ENCODE data around the gene SNRNP70.
"Not testable (repeated sequence)": the region's sequence is repeated elsewhere in the genome, so short reads cannot be mapped to it uniquely, and the experiment has no call there.

Gene SNRNP70, protein sequence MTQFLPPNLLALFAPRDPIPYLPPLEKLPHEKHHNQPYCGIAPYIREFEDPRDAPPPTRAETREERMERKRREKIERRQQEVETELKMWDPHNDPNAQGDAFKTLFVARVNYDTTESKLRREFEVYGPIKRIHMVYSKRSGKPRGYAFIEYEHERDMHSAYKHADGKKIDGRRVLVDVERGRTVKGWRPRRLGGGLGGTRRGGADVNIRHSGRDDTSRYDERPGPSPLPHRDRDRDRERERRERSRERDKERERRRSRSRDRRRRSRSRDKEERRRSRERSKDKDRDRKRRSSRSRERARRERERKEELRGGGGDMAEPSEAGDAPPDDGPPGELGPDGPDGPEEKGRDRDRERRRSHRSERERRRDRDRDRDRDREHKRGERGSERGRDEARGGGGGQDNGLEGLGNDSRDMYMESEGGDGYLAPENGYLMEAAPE

DNA sequence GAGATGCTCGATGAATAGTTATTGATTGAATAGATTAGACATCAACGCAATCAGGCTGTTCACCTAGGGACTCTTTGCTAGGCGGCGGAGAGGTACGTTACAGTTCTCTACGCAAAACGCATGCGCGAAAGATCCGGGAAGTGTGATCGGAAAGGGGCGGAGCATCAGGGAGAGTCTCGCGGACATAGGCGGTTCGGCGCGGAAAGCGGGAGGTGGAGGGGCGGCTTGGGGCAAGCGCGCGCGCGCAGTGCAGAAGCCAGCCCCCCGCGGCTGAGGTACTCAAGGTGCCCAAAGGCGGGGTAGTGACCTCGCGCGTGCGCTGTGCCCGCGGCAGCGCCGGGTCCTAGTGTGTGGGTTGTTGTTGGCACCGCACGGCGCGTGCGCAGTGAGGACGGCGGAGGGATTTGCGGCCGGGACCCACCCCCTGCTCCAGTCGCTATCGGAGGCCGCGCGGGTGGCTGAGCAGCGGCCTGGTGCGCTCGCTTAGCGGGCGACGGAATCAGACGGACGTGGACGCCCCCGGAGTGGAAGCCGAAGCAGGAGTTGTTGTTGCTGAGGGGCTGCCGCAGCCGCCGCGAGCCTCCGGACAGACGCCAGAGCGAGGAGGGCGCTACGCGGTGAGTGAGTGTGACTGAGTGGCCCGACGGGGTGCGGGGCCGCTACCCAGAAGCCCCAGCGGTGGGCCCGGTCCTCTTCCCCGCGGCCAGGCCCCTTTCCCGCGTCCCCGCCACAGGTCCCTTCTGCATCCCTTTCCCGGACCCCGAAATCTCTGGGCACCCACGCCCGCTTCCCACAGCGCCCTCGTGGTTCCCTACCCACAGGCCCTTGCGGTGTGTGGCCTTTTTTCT is at the start of gene SNRNP70:
SNRNP70 (plus strand) TSS at position 432 of the 848 bp plus-strand sequence. CDS start 964 bp downstream, outside the sequence.
- DNase-seq (ENCODE audit: low read depth in 2 of 2): peak; percentile 98 to 99

DNA sequence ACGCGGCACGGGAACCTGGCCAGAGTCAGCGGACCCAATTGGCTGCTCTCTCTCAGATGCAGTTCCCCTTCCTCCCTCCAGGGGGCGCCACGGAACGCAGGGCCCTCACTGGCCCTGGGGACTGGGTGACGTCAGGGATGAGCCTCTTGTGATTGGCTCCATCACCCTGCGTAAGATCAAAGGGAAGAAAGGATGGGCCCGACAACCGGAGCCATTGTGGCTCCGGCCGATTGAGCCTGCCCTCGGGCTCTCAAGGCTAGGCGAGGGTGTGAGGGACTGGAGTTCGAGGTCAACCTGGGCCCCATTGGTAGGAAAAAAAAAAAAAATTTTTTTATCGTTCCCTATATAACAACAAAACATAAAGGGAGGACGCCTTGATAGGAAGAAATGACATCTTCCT is 48.4 kb upstream of the SNRNP70 start, which contains the start of gene CGB1:
CGB1 (minus strand) TSS at position 81 of the 400 bp plus-strand sequence. CDS start 184 bp downstream, outside the sequence.
- not testable (repeated sequence) for DNase-seq (ENCODE audit: low read depth in 2 of 2)

DNA sequence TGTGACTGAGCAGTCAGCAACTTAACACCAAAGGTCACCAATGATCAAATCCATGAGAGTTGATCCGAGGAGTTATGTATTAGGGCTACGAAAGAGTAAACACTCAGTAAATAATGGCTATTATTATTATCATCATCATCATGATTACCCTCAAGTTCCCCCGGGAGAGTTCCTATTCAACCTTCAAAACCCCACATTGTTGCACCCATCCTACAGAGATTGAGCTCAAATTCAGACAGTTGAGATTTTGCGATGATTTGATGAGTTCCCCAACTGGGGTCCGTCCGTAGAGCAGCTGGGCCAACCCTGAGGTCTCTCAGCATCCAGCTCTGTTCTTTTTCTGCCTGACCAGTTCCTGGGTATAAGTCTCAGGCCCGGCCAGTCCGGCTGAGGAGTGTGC is 47.1 kb upstream of the SNRNP70 start:
- DNase-seq (ENCODE audit: low read depth in 2 of 2): not testable (repeated sequence)

DNA sequence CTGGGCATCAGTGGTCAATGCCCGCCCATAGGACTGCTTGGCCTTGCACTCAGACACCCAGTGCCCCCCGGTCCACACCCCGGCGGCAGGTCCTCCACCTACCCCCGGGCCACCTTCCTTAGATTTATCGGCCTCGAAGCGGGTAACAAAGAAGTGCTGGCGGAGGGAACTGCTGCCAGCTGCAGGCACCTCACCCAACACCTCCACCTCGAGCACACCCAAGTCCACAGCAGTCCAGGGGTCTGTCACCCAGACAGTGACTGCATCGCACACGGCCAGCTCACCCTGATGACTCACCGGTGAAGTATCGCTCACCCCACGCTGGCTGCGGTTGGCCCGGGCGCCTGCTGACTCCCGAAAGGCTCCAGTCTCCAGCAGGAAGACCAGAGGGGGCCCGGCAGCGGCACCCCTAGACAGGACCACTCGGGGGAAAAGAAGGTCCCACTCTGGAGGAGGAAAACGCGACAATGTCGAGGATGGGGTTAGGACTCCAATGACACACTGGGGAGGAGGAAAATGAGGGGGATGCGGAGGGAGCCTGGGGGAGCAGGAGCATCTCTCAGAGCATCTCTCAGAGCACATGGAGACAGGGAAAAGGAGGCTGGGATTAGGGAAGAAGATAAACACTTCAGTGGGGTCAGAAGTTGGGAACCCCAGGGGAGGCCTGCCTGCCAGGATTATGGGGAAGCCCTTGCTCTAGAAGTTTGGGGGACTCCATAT is 46.5 kb upstream of the SNRNP70 start:
- not testable (repeated sequence) for DNase-seq (ENCODE audit: low read depth in 2 of 2)

DNA sequence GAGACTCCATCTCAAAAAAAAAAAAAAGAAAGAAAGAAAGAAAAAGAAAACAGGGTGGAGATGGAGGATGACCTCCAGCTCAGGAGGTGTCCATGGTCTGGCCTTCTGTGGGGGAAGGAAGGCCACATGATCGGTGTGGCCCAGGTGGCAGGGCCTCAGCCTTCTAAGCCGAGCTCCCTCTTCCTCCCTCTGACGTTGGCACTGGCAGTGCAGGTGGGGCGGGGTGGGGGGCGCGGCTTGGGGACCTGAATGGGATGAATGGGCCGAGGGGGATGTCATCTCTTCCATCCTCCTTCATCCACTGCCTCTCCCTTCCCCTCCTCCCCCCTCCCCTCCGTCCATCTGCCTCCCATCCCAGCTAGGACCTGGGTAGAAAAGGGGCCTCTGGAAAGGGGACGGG is 45.5 kb upstream of the SNRNP70 start:
- not testable (repeated sequence) for DNase-seq (ENCODE audit: low read depth in 2 of 2)

DNA sequence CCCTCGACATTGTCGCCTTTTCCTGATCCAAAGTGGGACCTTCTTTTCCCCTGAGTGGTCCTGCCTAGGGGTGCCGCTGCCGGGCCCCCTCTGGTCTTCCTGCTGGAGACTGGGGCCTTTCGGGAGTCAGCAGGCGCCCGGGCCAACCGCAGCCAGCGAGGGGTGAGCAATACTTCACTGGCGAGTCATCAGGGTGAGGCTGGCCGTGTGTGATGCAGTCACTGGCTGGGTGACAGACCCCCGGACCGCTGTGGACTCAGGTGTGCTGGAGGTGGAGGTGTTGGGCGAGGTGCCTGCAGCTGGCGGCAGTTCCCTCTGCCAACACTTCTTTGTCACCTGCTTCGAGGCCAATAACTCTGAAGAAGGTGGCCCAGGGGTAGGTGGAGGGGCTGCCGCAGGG is 43.1 kb upstream of the SNRNP70 start:
- no peak for DNase-seq (ENCODE audit: low read depth in 2 of 2)

DNA sequence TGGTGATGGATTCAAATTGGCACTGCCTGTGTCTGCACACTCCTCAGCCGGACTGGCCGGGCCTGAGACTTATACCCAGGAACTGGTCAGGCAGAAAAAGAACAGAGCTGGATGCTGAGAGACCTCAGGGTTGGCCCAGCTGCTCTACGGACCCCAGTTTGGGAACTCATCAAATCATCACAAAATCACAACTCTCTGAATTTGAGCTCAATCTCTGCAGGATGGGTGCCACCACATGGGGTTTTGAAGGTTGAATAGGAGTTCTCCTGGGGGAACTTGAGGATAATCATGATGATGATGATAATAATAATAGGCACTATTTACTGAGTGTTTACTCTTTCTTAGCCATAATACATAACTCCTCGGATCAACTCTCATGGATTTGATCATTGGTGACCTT is 42.6 kb upstream of the SNRNP70 start:
- DNase-seq (ENCODE audit: low read depth in 2 of 2): not testable (repeated sequence)

DNA sequence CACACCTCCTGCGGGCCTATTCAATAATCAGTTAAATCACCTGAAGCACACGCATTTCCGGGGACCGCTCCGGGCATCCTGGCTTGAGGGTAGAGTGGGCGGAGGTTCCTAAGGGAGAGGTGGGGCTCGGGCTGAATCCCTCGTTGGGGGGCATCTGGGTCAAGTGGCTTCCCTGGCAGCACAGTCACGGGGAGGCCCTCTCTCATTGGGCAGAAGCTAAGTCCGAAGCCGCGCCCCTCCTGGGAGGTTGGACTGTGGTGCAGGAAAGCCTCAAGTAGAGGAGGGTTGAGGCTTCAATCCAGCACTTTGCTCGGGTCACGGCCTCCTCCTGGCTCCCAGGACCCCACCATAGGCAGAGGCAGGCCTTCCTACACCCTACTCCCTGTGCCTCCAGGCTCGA is 41.7 kb upstream of the SNRNP70 start, which contains the start of gene CGB5:
CGB5 (plus strand) TSS at position 301 of the 400 bp plus-strand sequence. CDS start 362 bp downstream, outside the sequence.
- not testable (repeated sequence) for DNase-seq (ENCODE audit: low read depth in 2 of 2)

DNA sequence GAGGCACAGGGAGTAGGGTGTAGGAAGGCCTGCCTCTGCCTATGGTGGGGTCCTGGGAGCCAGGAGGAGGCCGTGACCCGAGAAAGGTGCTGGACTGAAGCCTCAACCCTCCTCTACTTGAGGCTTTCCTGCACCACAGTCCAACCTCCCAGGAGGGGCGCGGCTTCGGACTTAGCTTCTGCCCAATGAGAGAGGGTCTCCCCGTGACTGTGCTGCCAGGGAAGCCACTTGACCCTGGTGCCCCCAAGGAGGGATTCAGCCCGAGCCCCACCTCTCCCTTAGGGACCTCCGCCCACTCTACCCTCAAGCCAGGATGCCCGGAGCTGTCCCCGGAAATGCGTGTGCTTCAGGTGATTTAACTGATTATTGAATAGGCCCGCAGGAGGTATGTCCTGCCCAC is 36.2 kb upstream of the SNRNP70 start, which contains the start of gene CGB8:
CGB8 (minus strand) TSS at position 101 of the 400 bp plus-strand sequence. CDS start 372 bp downstream, outside the sequence.
- not testable (repeated sequence) for DNase-seq (ENCODE audit: low read depth in 2 of 2)

DNA sequence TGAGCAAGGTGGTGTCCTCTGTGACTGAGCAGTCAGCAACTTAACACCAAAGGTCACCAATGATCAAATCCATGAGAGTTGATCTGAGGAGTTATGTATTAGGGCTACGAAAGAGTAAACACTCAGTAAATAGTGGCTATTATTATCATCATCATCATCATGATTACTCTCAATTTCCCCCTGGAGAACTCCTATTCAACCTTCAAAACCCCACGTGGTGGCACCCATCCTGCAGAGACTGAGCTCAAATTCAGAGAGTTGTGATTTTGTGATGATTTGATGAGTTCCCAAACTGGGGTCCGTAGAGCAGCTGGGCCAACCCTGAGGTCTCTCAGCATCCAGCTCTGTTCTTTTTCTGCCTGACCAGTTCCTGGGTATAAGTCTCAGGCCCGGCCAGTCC is 35.4 kb upstream of the SNRNP70 start:
- DNase-seq (ENCODE audit: low read depth in 2 of 2): not testable (repeated sequence)

DNA sequence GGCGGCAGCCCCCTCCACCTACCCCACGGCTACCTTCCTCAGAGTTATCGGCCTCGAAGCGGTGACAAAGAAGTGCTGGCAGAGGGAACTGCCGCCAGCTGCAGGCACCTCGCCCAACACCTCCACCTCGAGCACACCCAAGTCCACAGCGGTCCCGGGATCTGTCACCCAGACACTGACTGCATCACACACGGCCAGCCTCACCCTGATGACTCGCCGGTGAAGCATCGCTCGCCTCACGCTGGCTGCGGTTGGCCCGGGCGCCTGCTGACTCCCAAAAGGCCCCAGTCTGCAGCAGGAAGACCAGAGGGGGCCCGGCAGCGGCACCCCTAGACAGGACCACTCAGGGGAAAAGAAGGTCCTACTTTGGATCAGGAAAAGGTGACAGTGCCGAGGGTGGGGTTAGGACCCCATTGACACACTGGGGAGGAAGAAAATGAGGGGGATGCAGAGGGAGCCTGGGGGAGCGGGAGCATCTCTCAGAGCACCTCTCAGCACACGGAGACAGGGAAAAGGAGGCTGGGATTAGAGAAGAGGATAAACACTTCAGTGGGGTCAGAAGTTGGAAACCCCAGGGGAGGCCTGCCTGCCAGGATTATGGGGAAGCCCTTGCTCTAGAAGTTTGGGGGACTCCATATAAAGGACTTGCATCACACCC is 34.7 kb upstream of the SNRNP70 start:
- not testable (repeated sequence) for DNase-seq (ENCODE audit: low read depth in 2 of 2)

DNA sequence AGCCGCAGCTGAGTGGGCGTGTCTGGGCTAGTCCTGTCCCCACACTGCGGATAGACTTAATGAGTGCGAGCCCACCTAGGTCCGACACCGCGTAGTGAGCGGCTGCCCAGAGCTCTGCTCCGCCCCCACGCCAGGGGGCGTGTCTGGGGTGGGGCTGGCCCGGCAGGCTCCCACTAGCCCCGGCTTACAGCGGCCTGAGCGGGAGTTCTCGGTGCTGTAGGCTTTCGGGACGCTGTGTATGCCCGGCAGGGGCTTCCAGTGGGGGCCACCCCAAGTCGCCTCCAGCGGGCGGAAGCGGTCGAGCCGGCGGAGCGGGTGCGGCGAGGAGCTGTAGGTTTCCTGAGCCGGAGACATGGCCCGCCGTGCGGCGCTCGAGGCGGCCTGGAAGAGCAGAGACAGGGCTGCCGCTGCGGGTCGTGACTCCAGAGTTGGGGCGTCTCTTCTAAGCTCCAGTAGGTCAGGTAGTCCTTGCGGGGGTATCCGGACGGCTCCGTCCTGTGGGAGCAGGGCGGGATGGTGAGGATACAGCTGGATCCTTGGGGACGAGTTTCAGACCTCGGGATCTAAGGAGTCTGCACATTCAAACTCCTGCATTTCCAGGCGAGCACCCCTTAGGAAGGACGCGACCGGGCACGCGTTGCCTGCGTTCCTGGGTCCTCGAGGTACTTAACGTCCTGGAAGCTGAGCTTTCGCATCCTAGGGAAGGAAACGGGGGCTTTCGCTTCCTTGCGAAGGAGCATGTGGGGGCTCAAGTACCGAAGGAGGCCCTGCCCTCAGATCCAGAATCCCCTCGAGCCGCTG is 28.9 kb upstream of the SNRNP70 start:
- DNase-seq (ENCODE audit: low read depth in 2 of 2): no peak

DNA sequence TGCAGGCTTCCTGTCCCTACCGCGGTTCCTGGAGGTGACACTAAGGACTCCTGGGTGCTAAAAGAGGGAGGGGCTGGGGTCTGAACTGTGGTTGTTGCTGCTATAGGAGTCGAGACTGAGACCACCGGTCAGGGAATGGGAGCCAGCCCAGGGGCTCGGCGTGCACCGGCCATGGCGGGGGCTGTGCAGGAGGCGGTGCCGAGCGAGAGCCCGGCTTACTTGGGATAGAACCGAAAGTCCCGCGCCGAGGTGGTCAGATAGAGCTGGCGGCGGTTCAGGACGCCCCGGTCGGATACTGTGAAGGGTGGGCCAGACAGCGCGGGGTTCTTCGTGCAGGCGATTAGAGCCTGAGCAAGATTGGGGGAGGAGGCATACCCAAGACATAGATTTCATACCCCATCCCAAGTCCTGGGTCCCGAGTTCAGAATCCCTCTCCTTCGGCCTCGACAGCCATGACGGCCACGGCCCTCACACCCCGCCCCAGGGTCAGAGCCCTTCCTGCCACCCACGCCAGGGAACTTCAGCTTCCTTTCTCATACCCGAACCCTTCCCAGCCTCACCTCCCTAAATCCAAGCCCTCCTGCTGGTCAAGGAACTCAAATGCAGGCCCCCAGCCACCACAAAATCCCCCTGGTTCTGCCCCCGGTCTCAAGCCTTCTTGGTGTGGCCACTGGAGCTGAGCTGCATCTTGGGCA is 28.2 kb upstream of the SNRNP70 start:
- not testable (repeated sequence) for DNase-seq (ENCODE audit: low read depth in 2 of 2)

DNA sequence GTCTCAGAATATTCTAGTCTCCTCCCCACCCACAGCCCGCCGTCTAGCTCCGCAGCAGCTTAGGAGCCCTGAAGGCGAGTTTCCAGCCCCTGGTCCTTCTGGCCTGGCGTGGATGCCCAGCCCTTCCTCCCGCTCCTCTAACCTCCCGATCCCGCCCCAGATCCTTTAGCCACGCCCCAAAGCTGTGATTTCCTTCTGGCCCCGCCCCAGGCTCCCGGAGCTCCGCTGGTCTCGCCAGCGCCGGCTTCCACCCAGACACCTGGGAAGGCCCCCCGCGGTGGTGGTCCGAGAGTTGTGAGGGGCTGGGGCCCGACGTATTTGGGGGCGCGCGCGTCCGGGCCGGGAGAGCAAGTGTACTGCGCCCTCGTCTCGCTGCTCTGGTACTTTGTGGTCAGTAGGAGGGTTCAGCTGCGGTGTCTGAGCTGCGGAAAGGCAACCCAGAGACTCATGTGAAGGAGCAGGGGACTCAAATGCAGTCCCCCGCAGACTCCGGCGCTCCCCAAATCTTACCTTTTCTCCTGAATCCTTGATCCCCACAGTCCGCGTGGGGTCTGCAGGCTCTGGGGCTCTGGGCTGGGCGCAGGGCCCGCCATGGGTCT is 27.5 kb upstream of the SNRNP70 start, which contains the start of gene CGB7:
CGB7 (minus strand) TSS at position 114 of the 599 bp plus-strand sequence. CDS start 2,374 bp downstream, outside the sequence.
- DNase-seq (ENCODE audit: low read depth in 2 of 2): no peak

DNA sequence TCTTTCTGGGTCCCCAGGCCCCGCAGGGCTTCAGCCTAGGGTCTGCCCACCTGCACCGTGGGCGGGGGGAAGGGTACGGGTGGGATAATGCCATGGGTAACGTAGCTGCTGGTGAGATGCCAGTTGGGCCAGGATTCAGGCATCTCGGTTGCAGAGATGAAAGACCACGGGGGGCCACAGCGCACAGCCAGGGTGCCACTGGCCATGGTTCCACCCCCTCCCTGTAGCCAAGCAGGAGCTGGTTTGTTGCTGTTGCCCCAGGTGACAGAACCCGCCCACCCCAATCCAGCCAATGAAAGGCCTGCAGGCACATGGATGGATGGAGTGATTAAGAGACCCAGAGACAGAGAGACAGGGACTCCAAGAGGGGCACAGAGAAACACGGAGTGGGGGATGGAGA is 26.7 kb upstream of the SNRNP70 start:
- no peak for DNase-seq (ENCODE audit: low read depth in 2 of 2)

DNA sequence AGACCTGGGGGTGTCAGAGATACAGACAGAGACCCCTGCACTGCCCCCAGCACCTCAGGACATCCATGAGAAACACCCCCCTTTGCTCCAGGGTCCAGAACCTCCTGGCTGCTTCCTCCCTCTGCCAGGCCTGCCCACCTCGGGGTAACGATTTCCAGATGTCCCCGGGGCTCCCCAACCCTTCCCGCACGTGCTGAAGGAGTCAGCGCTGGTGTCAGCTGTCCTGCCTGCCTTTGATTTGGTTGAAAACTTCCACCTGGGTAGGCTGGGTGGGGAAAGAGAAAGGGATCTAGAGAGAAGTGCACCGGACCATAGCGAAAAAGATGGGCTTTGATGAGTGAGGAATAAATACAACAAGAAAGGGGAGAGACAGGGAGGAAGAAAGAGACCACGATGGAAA is 26.2 kb upstream of the SNRNP70 start:
- no peak for DNase-seq (ENCODE audit: low read depth in 2 of 2)

DNA sequence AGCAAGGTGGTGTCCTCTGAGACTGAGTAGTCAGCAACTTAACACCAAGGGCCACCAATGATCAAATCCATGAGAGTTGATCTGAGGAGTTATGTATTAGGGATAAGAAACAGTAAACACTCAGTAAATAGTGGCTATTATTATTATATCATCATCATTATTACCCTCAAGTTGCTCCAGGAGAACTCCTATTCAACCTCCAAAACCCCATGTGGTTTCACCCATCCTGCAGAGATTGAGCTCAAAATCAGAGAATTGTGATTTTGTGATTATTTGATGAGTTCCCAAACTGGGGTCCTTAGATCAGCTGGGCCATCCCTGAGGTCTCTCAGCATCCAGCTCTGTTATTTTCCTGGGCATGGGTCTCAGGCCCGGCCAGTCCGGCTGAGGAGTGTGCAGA is 24.3 kb upstream of the SNRNP70 start:
- no peak for DNase-seq (ENCODE audit: low read depth in 2 of 2)

DNA sequence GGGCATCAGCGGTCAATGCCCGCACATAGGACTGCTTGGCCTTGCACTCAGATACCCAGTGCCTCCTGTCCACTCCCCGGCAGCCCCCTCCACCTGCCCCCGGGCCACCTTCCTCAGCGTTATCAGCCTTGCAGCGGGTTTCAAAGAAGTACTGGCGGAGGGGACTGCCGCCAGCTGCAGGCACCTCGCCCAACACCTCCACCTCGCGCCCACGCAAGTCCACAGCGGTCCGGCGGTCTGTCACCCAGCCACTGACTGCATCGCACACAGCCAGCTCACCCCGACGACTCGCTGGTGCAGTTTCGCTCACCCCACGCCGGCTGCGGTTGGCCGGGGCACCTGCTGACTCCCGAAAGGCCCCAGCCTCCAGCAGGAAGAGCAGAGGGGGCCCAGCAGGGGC is 23.8 kb upstream of the SNRNP70 start:
- no peak for DNase-seq (ENCODE audit: low read depth in 2 of 2)
